ENCODE measurements around the gene MCC. TPM values are rescaled to one million over a fixed set of nuclear protein-coding genes. Genes with fewer than 3 reads are reported as not detected.

The MCC gene
- polyA plus RNA-seq, 4 donors = 27.6 to 33.3 (median 31.7) TPM

DNA sequence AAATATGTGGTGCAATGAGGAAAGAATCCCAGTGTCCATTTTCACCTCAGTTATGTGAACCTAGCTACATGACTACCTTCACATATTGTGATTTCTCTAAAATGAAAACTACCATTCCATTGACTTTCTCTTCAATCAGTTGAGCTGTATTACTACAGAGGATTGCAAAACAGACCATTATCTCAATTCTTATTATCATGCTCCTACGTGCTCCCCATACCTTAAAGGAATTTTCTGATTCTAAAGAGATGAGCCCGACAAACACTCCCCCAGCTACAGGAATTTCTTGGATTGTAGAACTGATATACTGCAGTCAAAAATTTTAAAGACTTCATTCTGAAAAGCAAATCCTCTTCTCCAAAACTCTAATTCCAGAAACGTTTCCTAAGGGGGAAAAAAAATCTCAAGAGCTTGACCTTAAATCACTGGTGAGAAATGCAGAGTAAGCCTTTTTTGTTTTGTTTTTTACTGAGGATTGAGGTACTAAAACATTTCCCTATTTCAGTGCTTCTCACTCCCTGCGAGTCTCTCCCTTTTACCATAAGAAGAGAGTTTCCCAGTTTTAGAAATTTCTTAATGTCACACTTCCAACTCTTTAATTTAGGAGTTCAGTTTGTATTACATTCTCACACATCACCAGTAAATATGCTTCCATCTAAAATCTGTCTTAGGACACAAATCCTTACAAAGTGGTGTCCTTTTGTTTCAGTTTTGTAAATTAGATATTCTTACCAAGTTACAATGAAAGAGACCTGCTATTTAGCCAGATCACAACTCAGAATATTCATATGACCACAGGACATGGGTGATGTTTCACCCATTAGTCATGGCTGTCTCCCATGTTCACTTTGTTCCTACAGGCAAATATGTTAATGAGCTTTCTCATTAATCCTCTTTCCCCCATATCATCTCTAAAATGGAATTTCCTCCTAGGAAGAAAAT lies 257.3 kb downstream of the MCC start:
- no peak for DNase-seq (ENCODE audit: low read depth in 4 of 4, low spot score in 2 of 4)

DNA sequence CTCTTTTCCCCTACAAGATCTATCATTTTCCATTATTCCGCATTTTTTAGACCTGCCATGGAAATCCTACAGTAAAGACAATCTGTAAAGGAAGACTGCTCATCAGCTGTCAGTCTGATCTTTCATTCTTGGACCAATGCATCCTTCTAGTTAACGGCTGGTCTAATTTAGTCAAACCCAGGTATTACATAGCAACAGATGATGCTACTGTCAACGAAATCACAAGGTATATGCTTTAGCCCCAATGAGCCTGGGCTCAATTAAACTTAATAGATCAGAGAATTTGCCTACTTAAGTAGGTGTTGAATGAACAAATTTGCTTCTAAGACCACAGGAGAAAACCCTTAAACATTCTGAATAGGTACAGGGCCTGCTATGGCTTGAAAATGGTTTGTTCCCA lies 260.5 kb downstream of the MCC start:
- no peak for DNase-seq (ENCODE audit: low read depth in 4 of 4, low spot score in 2 of 4)

DNA sequence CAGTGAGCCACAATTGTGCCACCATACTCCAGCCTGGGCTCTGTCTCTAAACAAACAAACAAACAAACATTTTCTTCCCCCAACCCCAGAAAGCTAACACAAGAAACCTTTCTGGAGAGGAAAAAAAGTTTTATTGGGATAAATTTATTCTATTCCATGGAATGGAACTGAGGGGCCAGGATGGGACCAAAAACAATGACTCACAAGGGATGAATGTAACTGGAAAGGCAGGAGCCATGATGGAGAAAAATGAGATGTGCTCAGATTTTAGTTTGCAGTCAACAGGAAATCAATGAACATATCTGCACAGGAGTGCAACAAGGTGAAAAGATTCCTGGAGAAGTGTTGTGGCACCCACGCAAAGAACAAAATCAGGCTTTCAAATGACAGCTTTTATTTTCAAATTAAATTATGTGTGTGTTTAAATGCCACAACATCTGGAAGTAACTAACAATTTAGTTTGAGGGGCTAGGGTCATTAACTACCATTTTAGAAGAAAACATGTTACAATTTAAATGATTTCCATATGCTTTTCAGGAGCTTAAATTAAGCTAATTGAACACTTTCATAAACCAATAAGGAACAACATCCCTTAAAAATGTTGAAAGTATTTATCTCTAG lies 262.0 kb downstream of the MCC start:
- no peak for DNase-seq (ENCODE audit: low read depth in 4 of 4, low spot score in 2 of 4)

DNA sequence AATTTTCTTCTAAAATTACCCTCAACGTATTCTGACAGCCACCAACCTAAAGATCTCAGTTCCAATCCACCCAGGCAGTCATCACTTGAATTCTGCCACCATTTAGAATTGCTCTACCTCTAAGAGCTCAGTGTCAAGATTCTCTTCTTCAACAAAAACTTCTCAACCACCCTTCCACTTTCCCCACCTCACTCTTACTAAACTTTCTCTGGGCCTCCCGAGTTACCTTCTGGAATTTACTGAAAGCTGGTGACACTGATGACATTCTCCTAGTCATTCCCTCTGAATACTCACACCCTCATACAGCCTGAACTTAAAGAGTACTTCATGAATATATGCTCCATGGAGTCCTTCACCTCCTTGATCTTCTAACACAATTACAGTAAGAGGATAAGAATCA lies 263.0 kb downstream of the MCC start:
- DNase-seq (ENCODE audit: low read depth in 4 of 4, low spot score in 2 of 4) = no peak

DNA sequence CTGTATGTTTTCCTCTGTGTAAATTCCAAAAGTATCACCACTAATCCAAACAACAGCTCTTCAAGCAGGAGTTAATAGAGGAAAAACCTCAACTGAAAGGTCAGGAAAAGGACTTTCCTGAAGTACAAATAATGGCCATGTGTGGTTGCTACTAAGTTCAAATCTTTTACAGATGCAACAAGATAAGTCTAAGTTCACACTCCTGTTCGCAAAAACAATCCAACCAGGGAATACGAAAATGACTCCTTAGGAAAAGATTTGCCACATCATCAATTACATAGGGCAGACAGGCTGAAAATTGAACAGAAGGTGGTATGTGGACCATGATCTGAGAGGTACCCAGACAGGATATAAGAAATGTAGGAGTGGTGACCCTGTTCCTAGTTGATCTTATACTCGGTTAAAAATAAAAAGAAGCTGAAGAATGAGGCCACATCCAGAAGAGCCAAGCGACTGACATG lies 263.6 kb downstream of the MCC start:
- no peak for DNase-seq (ENCODE audit: low read depth in 4 of 4, low spot score in 2 of 4)

DNA sequence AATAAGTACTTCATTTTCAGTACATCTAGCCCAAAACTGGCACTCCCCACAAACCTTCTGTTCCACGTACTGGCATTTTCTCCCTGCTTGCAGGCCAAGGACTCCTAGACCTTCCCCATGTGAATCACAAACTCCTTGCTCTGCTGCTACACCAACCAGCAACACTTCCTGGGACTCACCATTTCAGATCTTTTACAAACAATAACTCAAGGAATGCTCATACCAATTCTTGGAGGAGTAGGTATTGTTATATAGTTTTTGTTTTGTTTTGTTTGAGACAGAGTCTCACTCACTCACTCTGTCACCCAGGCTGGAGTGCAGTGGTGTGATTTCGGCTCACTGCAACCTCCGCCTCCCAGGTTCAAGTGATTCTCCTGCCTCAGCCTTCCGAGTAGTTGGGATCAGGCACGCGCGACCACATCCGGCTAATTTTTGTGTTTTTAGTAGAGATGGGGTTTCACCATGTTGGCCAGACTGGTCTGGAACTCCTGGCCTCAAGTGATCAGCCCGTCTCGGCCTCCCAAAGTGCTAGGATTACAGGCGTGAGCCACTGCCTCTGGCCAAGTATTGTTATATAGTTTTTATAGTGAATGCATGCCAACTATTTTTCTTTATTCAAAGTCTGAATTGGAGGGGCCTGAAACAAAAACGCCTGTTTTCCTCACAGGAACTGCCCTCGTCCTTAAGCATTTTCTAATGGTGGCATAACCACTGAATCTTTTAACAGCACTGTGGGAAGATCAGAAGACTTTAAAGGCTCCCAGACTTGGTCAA lies 264.2 kb downstream of the MCC start:
- no peak for DNase-seq (ENCODE audit: low read depth in 4 of 4, low spot score in 2 of 4)

DNA sequence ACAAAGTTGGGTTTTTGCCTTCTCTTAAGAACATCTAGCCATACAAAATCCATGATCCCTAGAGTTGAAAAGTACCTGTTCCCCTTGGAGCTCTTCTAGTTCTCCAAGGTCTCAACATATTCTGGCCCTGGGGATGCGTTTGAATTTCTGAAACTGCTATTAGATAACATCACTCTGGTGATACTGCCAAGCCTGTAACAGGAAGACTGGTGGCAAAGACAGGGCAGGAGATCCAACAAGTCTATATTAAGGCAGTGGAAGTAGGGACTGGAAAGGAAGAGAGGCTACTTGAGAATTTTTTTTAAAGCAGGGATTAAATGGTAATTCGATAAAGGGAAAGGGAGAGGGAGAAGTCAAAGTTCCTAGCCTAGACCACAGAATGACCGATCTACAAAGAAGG lies 264.9 kb downstream of the MCC start:
- no peak for DNase-seq (ENCODE audit: low read depth in 4 of 4, low spot score in 2 of 4)

DNA sequence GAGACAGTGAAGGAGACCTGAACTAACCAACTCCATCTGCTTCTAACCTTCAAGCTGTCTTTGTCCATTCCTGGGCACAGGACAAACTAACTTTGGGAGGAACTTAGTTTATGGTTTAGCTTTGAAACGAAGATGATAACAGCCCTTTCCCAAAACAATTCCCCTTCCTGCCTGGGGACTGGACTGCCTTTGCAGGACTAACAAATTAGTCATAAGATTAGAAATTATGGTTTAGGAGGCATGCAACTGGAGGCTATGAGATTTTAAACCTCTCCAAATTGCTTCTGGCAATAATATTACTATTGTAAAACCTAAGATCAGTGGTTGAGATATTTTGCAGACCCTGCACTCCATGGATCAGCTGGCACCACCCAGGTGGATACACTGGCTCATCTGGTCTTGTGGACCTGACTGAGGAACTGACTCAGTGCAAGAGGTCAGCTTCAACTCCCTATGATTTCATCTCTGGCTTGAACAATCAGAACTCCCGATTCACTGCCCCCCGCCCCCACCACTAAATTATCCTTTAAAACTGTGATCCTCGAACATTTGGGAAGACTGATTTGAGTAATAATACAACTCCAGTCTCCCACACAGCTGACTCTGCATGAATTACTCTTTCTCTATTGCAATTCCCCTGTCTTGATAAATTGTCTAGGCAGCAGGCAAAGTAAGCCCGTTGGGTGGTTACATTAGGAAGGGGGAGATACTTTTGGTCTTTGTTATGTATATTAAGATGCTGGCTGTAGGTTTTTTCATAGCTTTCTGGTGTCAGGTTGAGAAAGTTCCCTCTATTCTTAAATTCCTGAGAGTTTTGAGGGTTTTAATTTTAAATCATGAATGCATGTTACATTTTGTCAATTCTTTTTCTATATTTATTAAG lies 266.7 kb downstream of the MCC start:
- no peak for DNase-seq (ENCODE audit: low read depth in 4 of 4, low spot score in 2 of 4)

DNA sequence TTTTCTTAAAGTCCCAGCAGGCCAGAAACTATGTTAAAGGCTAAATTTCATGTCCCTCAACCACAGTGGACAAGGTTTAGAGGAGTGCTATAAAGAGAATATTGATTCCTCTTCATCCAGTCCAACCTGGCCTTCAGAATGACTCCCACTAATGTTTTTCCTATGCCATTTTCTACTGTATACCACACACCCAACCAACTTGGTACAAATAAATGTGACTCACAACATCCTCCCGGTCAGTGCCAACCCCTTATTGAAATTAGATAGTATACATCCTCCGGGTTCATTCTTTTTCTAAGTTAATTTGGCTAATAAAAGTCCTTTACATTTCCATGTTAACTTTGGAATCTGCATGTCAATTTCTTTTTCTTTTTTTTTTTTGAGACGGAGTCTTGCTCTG lies 268.6 kb downstream of the MCC start:
- no peak for DNase-seq (ENCODE audit: low read depth in 4 of 4, low spot score in 2 of 4)

DNA sequence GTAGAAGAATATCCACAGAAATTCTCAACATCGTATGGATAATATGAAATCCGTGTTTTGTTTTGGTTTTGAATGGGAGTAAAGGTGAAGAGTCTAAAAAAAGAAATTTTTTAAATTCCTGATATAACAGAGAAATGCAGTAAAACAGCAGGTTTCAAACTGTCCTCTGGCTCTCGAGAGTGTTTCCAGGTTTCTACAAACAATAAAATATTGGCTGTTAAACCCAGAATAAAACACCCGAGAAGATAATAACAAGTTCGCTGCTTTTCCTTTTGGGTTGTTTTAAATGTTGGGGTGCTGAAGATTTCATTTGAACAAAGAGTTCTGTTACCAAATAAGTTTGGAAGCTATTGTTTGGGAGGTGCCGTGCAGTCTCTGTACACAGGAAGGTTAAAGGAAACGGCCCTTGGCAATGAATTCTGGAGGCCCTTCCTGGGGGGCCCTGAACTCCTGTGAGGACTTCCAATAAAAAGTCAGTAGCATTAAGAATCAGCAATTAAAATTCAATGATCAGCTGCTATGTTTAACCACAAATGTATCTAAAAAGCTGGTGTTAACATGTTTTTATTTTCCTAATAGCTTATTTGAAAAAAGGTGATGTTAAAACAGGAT lies 269.2 kb downstream of the MCC start:
- DNase-seq (ENCODE audit: low read depth in 4 of 4, low spot score in 2 of 4) = no peak

DNA sequence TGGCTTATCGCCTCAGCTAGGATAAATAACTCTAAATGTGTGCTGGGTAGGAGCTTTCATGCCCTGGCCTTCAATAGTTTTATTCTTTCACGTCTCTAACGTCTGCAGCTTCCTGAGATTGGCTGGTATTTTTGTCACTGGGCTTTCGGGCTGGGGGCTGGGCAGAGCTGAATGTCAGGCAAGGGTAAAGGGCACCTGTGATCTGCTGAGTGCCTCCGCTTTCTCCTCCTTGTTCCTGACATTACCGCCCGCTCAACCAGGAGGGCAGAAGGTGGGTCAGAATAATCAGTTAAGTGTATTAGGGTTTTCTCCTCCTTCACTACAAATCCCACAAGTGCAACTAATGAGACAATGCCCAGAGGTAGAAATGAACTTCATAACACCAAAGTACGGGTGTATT lies 270.1 kb downstream of the MCC start:
- DNase-seq (ENCODE audit: low read depth in 4 of 4, low spot score in 2 of 4) = no peak

DNA sequence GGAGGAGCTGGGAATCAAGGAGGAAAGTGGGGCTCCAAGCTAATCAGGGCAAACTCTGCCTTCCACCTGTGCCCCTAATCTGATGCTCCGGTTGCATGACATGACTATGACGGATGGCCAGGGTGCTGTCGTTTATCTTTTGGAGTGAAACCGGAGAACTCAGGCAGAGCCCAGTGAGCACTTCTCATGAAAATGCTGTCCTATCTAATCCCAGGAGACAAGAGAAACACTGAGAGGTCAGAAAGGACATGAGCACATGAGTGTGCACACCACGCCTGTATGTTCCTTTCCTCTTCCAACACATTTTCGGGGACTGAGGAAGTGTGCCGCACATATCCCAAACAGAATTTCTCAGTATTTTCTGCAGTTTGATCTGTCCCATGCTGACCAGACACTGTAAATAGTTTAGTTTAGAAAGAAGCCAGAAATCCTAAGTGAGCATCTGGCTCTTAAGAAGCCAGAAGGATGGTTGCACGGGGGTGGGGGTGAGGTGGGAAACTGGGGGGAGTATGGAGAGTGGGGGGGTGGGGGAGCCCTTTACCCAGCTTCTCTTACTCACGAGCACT lies 270.6 kb downstream of the MCC start:
- no peak for DNase-seq (ENCODE audit: low read depth in 4 of 4, low spot score in 2 of 4)

DNA sequence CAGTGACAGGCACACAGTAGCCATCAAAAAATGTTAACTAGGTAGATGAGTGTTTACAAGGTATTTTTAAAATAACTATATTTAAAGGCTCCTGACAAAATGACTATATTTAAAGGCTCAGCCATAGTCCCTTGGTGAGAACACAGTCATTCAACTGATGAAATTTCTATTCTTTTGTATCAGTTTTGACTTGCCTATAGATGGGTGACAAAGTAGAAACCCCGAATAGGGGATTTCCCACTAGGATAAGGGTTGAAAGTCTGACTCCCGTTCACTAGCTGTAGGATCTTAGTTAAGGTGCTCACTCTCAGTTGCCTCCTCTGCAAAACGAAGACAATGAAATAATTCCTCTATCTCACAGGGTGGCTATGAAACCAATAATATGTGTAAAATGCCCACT lies 271.7 kb downstream of the MCC start:
- DNase-seq (ENCODE audit: low read depth in 4 of 4, low spot score in 2 of 4) = no peak

DNA sequence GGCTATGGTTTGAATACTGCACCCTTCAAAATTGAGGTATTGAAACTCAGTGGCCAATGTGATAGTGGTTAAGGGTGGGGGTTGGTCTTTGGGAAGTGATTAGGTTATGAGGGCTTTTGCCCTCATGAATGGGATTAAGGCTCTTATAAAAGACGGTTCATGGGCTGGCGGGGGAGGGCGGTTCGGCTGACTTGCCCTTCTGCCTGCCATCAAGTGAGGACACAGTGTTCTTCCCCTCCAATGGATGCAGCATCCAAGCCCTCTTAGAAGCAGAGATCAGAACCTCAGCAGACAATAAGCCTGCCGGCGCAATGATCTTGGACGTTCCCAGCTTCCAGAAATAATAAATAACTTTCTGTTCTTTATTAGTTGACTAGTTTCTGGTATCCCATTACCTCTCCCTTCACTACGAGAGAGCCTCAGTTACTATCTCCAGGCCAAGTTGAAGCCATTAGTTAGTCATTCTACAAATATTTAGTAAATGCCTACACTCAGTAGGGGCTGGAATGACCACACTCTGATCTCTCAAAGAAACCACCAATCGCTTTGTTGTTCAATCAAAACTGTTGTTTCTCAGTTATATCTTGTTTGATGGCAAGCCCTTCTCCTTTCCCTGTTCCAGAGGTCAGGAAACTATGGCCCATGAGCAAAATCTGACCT lies 272.7 kb downstream of the MCC start:
- no peak for DNase-seq (ENCODE audit: low read depth in 4 of 4, low spot score in 2 of 4)

DNA sequence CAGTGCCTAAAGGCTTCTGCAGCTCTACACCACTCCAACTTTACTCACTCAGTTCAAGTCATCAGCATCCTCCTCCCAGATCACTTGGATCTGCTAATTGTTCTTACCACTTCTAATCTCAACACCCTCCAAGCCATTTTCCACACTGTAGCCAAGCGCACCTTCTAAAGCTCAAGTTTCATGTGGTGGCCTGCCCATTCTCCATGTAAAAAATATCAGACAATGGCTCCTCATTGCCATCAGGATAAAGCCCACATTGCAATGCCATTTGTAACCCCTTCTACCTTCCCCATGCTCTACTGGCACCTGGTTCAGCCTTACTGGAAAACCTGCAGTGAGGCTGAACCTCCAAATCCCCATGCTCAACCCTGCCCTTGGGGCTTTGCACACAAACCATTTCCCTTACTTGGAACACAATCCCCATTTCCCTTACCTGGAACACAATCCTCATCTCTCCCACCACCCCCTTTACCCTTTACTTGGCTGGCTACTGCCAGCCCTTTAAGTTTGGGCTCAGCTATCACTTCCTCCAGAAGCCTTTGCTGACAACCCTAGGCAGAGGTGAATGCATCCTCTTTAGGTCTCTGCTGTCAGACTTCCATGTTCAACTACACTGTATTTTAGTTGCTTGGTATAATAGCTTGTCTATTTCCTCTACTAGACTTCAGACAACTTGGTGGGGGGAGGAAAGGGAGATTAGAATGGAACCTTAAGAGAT lies 273.5 kb downstream of the MCC start:
- no peak for DNase-seq (ENCODE audit: low read depth in 4 of 4, low spot score in 2 of 4)

DNA sequence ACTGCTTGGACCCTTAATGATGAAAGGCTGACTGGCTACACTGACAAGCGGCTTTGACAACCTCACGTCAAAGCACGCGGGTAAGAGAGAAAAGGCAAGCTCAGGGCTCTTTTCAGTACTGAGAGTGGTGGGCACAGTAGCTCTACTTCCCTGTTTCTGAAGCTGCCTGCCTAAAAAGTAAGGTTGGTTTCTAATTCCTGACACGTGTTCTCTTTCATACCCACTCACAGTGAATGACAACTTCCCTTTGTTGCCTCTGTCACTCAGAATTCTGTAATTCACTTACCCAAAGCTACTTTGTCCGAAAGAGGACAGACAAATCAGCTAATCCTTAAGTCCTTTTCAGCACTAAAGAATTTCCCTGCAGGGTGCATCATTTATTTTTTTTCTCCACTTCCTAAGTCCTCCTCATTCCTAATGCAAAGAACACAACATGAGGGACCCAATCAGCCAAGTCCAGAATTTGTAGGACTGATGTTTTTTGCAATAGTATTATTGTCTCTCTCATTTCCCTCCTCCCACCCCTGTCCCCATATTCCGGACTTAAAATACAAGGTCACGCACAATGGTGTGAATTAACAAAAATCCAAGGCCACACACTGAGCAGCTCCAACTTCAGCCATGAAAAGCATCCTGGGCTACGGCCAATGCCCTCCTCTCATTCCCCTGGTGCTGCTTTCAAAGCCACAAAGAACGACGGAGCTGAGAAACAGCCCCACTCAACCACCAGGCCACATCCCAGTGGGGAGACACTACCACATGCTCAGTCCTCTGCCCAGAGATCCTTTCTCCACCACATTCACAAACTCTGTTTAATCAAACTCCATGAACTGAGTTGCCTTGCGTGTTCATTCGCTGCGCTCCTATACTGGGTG lies 274.5 kb downstream of the MCC start:
- no peak for DNase-seq (ENCODE audit: low read depth in 4 of 4, low spot score in 2 of 4)

DNA sequence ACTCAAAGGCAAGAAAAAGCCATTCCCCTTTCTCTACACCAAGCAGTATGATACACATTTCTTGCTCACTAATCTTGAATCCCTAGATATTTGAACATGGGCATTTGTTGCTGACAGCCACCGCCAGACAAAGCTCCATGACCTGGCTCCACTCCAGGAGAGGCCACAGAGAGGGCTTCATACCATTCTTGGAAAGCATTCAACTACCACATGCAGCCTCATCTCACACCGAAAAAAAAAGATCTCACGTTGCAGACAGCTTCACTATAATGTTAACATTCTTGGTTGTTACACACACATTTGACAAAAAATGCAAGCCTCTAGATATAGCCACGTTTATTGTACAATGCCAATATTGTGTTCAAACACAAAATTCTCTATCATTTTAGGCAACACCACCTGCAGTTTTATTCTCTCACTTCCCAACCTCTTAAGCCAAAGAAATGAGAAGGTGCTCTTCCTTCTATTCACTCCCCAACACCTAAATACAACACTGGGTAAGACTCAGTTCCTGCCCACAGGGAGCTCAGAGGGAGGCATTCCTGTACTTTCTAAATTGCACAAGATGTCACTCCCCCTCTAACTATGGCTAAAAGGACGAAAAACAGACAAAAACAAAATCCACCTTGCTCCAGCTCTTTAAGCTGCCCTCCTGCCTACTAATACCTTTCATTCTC lies 275.9 kb downstream of the MCC start:
- no peak for DNase-seq (ENCODE audit: low read depth in 4 of 4, low spot score in 2 of 4)
